ENCODE results near the gene COMMD7. TPM values are rescaled to one million over a fixed set of nuclear protein-coding genes. Genes with fewer than 3 reads are reported as not detected.

The COMMD7 gene
- total RNA-seq: 43.4 TPM

DNA sequence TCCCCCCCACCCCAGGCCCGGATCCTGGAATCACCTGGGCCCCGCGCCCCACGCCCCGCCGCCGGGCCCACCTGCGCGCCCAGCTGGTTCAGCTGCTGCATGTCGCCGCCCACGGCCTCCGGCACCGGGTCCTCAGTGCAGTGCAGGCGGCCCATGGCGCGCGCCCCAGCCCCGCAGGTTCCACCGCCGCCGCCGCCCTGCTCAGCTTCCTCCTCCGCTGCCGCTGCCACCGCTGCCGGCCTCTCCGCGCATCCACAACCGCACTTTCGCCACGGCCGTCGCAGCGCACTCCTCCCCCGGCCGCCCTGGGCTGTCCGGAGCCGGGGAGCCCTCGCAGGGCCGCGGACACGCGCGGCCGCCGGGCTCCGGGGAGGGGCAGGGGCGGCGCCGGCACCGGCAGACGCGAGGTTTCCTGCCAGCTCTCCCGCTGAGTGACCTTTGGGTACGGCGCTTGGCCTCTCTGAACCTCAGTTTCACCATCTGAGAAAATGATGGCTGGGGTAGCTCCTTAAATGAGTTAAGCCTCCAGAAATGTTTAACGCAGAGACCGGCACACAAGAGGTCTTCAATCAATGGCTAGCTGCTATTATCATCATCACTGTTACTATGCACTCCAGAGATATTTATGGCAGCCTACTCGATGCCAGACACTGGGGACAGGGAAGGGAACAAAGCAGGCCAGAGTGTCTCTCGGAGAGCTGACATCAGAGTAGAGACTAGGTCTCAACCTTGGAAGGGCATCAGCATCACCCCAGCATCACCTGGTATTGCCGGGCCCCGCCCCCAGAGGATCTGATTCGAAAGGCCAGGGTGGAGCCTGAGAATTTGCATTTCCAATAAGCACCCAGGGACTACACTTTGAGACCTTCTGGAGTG lies at the start of gene COMMD7:
Gene COMMD7 (minus strand): TSS at position 231 of the 876 bp plus-strand sequence. CDS start 76 bp downstream, at position 155.
- peak; percentile 30 to 75 (median 70) for DNase-seq (ENCODE audit: low read depth in 2 of 3, low spot score in 2 of 3)

DNA sequence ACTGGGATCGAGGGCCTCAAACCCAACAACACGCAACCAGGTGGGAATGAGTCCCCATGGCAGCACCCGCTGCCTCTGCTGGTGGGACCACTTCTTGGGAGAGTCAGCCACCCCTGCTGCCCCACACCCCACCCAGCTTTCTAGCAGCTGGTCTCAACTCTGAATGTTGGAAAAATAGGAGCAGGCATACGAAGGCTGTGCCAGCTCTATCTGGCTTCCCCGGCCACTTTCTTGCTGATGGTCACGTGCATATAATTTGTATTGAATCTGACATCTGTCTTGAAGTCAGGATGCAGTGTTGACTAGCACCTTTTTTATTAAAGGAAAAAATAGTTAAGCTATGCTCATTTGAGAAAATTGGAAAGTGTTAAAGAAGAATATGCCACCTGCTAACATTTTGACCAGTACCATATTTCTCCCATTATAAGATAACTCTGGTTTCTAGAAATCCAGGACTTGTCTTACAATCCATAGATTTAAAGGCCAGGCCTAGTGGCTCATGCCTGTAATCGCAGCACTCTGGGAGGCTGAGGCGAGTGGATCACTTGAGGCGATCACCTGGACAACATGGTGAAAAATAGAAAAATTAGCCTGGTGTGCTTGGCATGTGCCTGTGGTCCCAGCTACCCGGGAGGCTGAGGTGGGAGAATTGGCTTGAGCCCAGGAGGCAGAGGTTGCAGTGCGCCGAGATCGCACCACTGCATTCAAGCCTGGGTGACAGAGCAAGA lies 49.6 kb upstream of the COMMD7 start:
- DNase-seq (ENCODE audit: low read depth in 2 of 3, low spot score in 2 of 3): no peak

DNA sequence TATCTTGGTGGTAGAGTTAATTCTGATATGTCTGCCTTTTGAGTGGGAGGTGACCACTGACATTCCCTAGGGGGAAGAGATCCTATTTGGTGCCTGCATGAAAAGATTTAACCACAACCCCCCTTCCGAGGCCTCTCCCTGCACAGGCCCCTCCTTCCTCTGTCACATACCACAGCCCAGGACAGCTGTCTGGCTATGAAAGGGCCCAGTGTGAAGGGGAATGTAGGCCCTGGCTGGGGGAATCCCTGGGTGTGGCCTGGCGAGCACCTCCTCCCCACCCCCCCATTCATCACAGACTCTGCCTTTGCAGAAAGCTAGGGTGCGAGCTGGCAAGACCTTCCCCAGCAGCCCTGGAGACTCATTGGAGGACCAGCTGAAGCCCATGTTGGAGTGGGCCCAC lies 49.0 kb upstream of the COMMD7 start:
- DNase-seq (ENCODE audit: low read depth in 2 of 3, low spot score in 2 of 3): peak in 1 of 3 donors; percentile 10

DNA sequence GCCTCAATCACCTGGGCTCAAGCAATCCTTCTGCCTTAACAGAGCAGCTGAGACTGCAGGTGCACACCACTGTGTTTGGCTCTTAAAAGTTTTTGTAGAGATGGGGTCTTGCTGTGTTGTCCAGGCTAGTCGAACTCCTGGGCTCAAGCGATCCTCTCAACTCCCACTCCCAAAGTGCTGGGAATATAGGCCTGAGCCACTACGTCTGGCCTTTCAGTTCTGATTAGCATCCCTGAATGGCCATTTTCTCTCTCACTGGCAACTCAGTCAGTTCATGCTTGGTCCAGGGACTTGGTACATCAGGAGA lies 47.4 kb upstream of the COMMD7 start:
- no peak for DNase-seq (ENCODE audit: low read depth in 2 of 3, low spot score in 2 of 3)

DNA sequence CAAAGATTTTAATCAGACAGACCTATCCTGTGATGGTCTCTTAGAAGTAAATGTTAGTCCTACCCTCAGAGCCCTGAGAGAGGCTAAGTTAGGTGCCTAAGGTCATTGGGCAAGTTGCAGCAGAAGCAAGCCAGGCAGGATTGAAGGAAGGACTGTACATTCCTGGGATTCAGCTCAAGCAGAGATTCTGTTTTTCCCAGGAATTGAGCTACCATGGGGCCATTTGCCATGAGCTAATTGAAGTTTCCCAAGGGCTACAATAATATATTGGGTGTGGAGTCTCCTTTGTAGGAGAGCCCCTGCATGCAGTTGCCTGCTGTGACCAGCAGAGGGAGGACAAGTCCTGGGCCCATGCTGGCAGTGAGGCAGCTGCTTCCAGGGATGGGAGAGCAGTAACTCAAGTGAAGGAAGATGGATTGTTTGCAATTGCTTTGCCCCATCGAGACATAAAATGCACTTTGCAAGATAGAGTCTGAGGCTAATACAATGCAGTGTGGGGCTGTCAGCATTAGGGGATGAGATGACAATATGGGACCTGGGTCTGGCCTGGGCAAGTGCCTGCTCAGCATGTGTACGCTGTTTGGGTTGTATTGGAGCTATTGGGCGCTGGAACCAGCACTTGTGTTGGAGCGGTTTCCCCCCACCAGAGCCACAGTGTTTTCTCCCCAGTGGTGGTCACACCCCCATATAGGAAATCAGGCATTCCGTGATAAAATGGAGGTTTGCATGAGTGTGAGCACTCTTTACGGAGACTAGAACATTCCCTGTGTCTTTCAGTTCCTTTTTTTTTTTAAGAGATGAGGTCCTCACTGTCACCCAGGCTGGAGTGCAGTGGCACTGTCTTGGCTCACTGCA lies 46.9 kb upstream of the COMMD7 start:
- peak; percentile 39 to 70 (median 61) for DNase-seq (ENCODE audit: low read depth in 2 of 3, low spot score in 2 of 3)

DNA sequence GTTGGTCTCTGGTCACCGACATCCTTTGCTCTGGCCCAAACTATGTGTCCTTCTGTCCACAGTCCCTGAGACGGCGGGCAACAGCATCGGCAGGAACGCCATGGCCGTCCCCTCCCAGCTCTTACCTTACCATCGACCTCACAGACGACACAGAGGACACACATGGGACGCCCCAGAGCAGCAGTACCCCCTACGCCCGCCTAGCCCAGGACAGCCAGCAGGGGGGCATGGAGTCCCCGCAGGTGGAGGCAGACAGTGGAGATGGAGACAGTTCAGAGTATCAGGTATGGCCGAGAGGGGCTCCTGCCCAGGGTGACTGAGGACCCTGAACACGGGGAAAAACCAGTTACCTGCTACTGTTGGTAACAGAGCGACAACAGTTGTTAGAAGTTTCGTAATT lies 43.9 kb upstream of the COMMD7 start:
- DNase-seq (ENCODE audit: low read depth in 2 of 3, low spot score in 2 of 3): no peak

DNA sequence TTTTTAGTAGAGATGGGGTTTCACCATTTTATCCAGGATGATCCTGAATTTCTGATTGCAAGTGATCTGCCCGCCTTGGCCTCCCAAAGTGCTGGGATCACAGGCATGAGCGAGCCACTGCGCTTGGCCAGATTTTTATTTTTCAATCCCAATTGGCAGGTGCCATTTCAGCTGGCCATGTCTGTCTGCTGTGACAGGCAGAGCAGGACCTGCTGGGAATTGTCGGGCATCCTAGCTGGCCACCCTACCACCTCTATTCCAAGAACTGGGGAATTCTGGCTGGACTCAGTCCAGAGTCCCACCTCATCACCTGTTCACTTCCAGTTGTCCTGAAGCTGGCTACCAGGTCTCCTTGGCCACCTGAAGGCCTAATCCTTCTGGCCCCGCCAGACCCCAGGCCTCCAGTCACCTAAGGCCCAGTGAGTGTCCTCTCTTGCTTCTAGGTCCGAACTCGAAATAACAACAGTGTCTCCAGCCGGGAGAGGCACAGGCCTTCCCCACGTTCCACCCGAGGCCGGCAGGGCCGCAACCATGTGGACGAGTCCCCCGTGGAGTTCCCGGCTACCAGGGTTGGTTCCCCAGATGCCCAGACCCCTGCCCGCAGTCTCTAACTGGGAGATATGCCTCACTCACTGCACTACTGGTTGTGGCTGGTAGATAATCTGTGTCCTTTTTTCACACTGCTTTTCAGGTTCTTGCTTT lies 42.9 kb upstream of the COMMD7 start:
- DNase-seq (ENCODE audit: low read depth in 2 of 3, low spot score in 2 of 3): no peak

DNA sequence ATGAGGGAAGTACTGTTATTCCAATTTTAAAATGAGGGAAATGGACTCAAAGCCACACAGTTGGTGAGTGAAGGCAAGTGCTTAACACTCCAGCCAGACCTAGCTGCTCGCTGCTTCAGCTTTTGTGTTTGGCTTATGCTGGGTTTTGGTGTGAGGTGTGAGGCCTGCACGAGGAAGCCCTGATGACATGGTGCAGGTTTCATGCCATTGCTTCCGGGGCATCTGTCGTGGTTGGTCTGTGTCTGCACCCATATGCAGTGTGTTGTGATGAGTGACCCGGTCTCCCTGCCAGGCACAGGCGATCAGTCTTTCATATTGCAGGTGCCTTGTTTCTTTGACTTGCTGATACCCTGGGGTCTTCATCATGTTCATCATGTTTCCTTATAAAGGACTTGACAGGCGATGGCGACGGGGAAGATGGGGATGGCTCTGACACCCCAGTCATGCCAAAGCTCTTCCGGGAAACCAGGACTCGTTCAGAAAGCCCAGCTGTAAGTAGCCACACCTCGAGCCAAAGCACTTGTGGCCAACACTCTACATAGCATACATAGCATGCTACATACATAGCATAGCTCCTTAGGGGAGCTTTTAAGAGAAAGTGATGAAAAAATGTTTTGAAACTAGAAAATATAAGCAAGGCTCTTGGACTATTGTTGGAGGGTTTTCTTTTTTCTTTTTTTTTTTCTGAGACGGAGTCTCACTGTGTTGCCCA lies 41.3 kb upstream of the COMMD7 start:
- no peak for DNase-seq (ENCODE audit: low read depth in 2 of 3, low spot score in 2 of 3)

DNA sequence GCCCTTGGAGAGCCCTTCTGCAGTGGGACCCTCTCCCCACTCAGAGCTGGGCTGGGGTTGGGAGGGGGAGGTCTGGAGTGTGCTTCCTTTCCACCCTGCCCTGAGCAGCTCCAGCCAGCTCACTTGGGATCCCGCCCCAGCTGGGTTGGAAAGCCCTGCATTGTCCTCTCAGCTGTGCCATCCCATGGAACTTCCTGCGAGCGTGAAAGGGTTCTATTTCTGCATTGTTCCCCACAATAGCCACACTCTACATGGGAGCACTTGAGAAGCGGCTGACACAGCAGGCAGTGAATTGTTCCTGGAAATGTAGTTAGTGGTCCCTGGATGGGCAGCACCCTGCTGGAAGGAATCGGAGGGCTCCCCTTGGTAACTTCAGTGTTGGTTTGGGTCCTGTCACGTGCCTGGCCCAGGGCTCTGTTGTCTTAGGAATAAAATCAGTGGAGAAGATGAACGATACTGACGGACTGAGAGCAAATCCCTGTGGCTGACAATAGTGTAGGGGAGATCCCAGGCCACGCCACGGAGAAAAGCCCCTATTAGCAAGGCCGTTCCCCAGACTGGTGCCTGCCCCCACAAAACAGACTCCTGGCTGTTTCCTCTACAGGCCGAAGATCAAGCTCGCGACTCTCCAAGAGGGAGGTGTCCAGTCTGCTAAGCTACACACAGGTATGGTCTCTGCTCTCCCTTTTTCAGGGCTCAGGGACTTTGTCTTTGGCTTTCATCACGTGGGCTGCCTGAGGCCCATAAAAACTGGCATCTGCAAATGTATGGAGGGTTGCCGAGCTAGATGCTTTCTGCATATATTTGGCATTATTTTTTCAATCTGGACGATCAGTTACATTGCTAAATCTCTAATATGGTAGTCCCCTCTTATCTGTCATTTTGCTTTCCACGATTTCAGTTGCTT lies 37.7 kb upstream of the COMMD7 start:
- no peak for DNase-seq (ENCODE audit: low read depth in 2 of 3, low spot score in 2 of 3)

DNA sequence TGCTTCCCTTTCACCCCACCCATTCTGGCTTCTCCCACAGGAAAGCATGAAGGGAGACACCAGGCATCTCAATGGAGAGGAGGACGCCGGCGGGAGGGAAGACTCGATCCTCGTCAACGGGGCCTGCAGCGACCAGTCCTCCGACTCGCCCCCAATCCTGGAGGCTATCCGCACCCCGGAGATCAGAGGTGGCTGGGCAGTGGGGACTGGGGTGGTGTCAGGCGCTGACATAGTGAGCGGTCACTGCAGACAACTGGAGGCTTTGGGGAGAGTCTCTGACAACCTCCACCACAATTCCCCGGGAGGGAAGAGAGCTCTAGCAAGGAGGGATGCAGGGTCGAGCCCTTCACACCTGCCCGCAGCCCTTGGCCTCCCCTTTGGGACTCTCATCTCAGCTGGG lies 37.0 kb upstream of the COMMD7 start:
- DNase-seq (ENCODE audit: low read depth in 2 of 3, low spot score in 2 of 3): no peak

DNA sequence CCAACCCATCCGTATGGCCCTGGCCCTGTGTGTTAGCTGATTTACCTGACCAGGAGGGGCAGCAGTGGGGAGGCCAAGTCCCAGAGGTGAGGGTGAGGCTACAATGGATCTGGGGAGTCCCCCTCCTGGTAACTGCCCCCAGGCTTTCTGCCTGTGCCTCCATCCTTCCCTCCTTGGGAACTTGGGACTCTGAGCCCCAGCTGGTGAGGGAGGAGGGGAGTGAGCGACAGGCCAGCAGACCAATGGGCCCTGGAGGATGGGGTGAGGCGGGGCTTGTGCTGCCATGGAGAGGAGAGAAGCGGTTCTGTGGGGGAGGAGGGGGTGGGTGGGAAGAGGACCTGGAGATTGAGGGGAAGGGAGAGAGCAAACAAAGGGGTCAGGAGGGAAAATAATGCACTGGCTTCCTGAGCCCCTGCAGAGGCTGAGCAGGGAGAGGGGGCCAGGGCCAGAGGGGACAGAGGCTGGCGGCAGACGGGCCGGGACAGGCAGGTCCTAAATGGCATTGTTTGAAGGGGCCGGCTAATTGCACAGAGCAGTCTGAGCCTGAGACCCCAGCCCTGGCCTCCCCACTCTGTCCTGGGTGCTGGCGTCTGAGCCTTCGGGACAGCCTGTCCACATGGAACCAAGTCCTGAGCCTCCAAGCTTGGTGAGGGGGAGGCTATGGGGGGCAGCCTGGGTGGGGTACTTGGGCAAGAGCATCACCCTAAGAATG lies 36.4 kb upstream of the COMMD7 start:
- DNase-seq (ENCODE audit: low read depth in 2 of 3, low spot score in 2 of 3): no peak

DNA sequence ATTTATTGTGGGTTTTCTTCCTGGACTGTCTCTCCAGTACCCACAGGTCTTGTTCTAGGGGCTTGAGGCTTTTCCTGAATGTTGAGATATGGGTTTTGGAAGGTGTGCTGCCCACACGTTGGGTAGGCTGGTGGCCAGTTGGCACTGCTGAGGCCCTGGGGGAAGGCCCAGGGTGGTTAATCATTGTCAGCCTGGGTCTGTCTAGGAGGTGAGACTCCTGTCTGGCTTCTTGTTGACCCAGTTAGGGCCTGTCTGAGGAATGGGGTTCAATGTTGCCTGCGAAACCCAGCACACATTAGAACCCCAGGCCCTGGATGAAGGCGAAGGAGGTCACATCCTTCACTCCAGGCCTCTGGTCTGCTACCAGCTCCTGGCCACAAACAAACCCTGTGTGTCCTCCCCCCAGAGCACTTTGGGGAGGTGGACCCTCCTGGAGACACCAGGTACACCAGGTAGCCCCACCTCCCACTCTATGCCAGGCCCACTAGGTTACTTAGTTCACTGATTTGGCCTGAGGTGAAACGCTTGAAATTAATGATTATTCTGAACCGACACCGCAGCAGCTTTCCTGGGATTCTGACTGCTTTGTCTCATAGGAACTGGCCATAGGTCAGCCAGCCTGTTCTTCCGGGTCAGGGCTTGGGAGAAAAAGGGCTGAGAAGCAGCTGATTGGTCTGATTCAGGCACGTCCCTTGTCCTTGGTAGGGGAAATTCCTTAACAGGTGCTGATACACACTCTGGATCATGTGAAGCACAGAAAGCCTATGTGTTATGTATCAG lies 34.1 kb upstream of the COMMD7 start:
- DNase-seq (ENCODE audit: low read depth in 2 of 3, low spot score in 2 of 3): no peak

DNA sequence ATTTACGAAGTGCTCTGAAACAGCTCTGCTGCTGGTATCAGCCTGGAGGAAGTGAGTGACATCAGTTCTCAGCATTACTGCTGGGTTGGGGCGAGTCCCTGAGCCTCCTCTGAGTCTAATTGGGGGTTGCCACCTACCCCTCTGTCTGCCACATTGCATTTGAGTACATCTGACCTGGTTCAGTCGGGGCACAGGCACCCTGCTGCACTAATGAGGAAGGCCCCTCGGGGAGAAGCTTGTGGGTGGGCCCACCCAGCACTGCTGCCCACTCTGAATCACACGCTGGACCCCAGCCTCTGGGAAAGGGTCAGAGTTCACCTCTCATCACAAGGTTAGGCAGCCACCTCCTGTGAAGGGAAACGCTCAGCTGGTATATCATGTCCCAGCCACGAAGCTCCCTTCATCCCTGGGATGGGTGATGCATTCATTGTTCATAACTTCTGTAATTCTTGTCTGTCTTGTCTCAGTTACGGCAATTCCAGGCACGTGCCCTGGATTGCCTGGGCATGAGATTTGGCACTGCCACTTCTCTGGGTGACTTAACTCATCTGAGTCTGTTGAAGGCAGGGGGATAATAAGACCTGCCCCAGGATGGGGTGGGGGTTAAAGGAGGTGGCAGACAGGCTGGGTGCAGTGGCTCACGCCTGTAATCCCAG lies 32.2 kb upstream of the COMMD7 start:
- DNase-seq (ENCODE audit: low read depth in 2 of 3, low spot score in 2 of 3): peak in 1 of 3 donors; percentile 59

DNA sequence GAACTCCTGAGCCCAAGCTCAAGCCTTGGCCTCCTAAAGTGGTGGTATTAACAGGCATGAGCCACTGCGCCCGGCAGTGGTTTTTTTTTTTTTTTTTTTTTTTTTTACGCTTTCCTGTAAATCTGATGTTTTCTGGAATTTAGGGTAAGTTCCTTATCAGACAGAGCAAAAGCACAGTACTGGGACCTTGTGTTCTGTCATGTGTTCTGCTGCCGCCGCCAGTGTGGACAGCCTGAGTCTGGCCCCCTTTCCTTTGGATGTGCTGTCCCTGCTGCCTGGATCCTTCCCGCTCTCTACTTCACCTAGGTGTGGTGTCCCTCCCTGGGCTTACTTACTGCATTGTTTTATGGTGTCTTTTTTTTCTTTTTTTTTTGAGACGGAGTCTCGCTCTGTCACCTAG lies 30.6 kb upstream of the COMMD7 start:
- no peak for DNase-seq (ENCODE audit: low read depth in 2 of 3, low spot score in 2 of 3)

DNA sequence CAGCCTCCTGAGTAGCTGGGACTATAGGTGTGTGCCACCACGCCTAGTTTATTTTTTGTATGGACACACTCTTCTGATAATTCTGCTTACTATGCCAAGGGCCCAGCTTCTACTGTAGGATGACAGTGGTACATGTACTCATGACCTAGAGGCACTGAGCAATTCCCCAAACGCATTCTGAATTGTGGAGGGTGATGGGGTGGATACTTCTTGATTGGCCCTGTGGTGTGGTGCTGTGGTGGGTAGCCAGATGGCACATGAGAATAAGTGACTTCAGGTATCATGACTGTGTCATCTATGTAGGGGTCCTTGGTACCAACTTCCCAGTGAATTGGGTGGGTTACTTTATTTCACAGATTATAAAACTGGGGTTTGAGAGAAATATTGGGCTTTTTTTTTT lies 30.0 kb upstream of the COMMD7 start:
- no peak for DNase-seq (ENCODE audit: low read depth in 2 of 3, low spot score in 2 of 3)

DNA sequence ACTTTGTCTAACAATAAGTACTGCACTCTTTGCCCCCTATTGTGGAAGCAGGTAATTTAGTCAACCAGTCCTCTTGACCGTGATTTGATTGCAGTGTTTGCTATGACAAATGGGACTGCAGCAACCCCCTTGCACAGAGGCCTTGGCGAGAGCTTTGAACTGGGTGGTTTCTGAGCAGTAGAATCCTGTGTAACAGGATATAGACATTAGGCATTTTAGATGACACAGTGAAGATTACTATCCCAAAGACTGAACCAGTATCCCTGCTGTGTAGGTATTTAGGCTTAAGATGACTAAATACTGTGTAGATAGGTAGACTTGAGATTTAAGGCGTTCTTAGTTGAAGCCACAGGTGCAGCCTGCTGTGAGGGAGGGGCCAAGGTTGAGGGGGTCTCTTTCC lies 28.8 kb upstream of the COMMD7 start:
- no peak for DNase-seq (ENCODE audit: low read depth in 2 of 3, low spot score in 2 of 3)

Measured in hematopoietic multipotent progenitor cell (in vitro differentiated cells).